HCT116 (cell line): ENCODE data around the gene LIPK. TPM values are rescaled to one million over a fixed set of nuclear protein-coding genes. Genes with fewer than 3 reads are reported as not detected.

ENCODE experiments used
- ATAC-seq: fragments of 200-7000 bp; cut with Tn5 transposase; 2 replicates; pipeline ENCODE4 v1.9.1; 2020; ENCODE audit warnings: mild to moderate bottlenecking, moderate library complexity
- BruUV-seq: library from RNA; stranded (reverse); fragments of 400-500 nt; replicated peaks from 2 replicates; lab custom pipeline; 2021; lab: Mats Ljungman, UMichigan
- CTCF ChIA-PET: fragments of 300-600 bp; sonication (Branson Sonifier 250); formaldehyde crosslinking; loops from one replicate; lab custom pipeline; 2021; ENCODE audit warnings: antibody characterized with exemption; lab: Charles Lee
- POLR2A ChIA-PET: fragments of 300-600, 350-600 bp; sonication (Branson Sonifier 250); formaldehyde crosslinking; loops from one replicate; lab custom pipeline; 2021; ENCODE audit warnings: antibody characterized with exemption; lab: Charles Lee
- RAD21 ChIA-PET, 2 experiments: fragments of 300-600 bp; sonication (Branson Sonifier 250); formaldehyde crosslinking; loops; one replicate each; lab custom pipeline; 2023; ENCODE audit warnings: low total read pairs in 2 of 2; ENCODE audit not compliant: uncharacterized antibody in 2 of 2, unreplicated experiment in 2 of 2, low non-redundant PET in 1 of 2; lab: Charles Lee
- DNase-seq: peaks from one replicate; pipeline ENCODE4 v3.0.0-alpha.2; 2010; ENCODE audit warnings: low read depth, low spot score
- H2AFZ ChIP-seq: fragments of 200-600 bp; shearing (Covaris generic), sonication (generic); 2 replicates; pipeline ENCODE4 v1.6.1; 2017; ENCODE audit warnings: low read depth, mixed run types, mixed read lengths, antibody characterized with exemption, low read length; ENCODE audit not compliant: poor library complexity, severe bottlenecking
- H3K27ac ChIP-seq: 2 replicates; pipeline ENCODE4 v1.5.1; 2012; ENCODE audit warnings: low read depth, low read length
- H3K27me3 ChIP-seq: fragments of 200-600 bp; sonication (generic); 2 replicates; pipeline ENCODE4 v1.6.1; 2016; ENCODE audit warnings: mixed run types, low read length, mixed read lengths; ENCODE audit not compliant: insufficient read depth
- H3K36me3 ChIP-seq, 2 experiments: fragments of 200-500 bp in 1 of 2; fragments of 200-600 bp in 1 of 2; sonication (Bioruptor generic) in 1 of 2; sonication (generic) in 1 of 2; 2 replicates each; pipeline versions ENCODE4 v1.5.1 to v1.6.1; 2014 to 2016; ENCODE audit warnings: low read length in 2 of 2, inconsistent platforms in 1 of 2, mixed read lengths in 1 of 2, mixed run types in 1 of 2; ENCODE audit not compliant: insufficient read depth in 2 of 2, control insufficient read depth in 1 of 2
- H3K4me1 ChIP-seq, 2 experiments: fragments of 200-600 bp in 1 of 2; sonication (generic) in 1 of 2; 2 replicates each; pipeline versions ENCODE4 v1.5.1 to v1.6.1; 2012 to 2017; ENCODE audit warnings: low read length in 2 of 2, inconsistent platforms in 1 of 2, mild to moderate bottlenecking in 1 of 2, mixed read lengths in 1 of 2, mixed run types in 1 of 2, moderate library complexity in 1 of 2; ENCODE audit not compliant: insufficient read depth in 2 of 2, control insufficient read depth in 1 of 2
- H3K4me2 ChIP-seq: fragments of 200-600 bp; sonication (generic); 2 replicates; pipeline ENCODE4 v1.6.1; 2017; ENCODE audit warnings: mixed run types, low read length, mixed read lengths
- H3K4me3 ChIP-seq, 2 experiments: fragments of 200-600 bp in 1 of 2; sonication (generic) in 1 of 2; replicated peaks in 1 of 2; 2 replicates each; pipeline ENCODE4 v1.5.1; 2011 to 2016; ENCODE audit warnings: low read length in 2 of 2, control low read depth in 1 of 2, low read depth in 1 of 2, mild to moderate bottlenecking in 1 of 2, mixed read lengths in 1 of 2, mixed run types in 1 of 2
- H3K79me2 ChIP-seq: fragments of 200-600 bp; sonication (generic); 2 replicates; pipeline ENCODE4 v1.6.1; 2017; ENCODE audit warnings: mild to moderate bottlenecking, mixed run types, low read length, moderate library complexity, mixed read lengths; ENCODE audit not compliant: insufficient read depth
- H3K9ac ChIP-seq: fragments of 200-600 bp; sonication (generic); 2 replicates; pipeline ENCODE4 v1.6.1; 2016; ENCODE audit warnings: low read length, mixed read lengths
- H3K9me2 ChIP-seq: fragments of 200-600 bp; sonication (generic), shearing (Covaris generic); 2 replicates; pipeline ENCODE4 v1.6.1; 2017; ENCODE audit warnings: mixed run types, mild to moderate bottlenecking, moderate library complexity; ENCODE audit not compliant: insufficient read depth
- H3K9me3 ChIP-seq, 2 experiments: fragments of 200-500 bp in 1 of 2; fragments of 200-600 bp in 1 of 2; sonication (Bioruptor generic) in 1 of 2; sonication (generic) in 1 of 2; 2 replicates each; pipeline ENCODE4 v1.6.1; 2014 to 2017; ENCODE audit warnings: low read length in 2 of 2, mixed read lengths in 2 of 2, inconsistent platforms in 1 of 2, low read depth in 1 of 2, mild to moderate bottlenecking in 1 of 2, mixed run types in 1 of 2, moderate library complexity in 1 of 2; ENCODE audit not compliant: control insufficient read depth in 1 of 2, insufficient read depth in 1 of 2
- H4K20me1 ChIP-seq: fragments of 200-600 bp; sonication (generic), shearing (Covaris generic); 2 replicates; pipeline ENCODE4 v1.6.1; 2017; ENCODE audit warnings: mixed run types, mild to moderate bottlenecking, moderate library complexity; ENCODE audit not compliant: insufficient read depth
- EZH2 ChIP-seq: fragments of 200-600 bp; sonication (generic); IDR thresholded peaks from 2 replicates; pipeline ENCODE4 v1.6.1; 2017; ENCODE audit warnings: antibody characterized with exemption, mixed run types
- FOSL1 ChIP-seq: IDR thresholded peaks from 2 replicates; pipeline ENCODE4 v1.6.1; 2012; ENCODE audit warnings: low read depth
- JUND ChIP-seq: IDR thresholded peaks from 2 replicates; pipeline ENCODE4 v1.6.1; 2012
- REST ChIP-seq: IDR thresholded peaks from 2 replicates; pipeline ENCODE4 v1.6.1; 2012; ENCODE audit warnings: low read depth
- SP1 ChIP-seq: IDR thresholded peaks from 2 replicates; pipeline ENCODE4 v1.6.1; 2012; ENCODE audit warnings: low read depth
- intact Hi-C: fragments of 100-400 bp; cut with micrococcal nuclease; formaldehyde crosslinking; loops from 2 replicates; pipeline ENCODE4 v1.10.0; 2022
- total RNA-seq: library from RNA; stranded (reverse); gene quantifications from one replicate; pipeline ENCODE4 v1.2.1, GENCODE V29; 2021; ENCODE audit not compliant: unreplicated experiment

LIPK gene
- total RNA-seq, 1 experiment from 2014 or later = not detected

DNA sequence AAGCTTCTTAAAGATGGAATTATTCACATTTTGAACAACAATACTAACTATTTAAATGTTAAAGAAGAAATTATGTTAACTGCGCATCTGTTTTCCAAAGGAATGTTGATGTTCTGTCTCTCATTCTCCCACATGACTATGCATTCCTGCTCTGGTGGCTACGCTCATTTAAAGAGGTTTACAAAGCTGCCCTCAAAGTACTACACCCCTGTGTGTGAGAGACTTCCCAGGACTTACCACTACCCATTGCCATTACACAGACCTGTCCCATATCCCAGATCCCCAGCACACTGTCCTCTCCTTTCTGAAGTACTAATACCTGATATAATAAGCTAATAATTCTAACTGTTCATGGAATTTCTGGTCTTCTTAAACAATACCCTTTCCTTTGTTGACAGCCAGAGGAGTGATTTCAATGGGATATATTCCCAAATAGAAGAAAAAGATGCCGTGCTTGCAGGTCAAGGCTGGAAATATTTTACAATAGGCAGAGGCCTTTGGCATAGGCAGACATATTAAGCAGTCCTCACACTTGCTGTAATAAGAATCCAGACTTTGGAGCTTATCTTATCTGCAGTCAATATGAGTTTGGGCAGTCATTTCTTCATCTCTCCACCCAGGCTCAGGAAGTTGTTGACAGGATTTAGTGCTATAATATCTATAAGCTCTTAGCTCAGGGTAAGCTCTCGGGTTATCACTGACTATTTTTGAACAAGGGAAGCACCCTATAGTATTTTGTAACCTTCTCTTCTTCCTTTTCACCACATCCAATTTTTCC lies 29.6 kb upstream of the LIPK start:
- Histone ChIP-seq H3K9ac (no peak overlapping the region), H3K79me2 (no peaks in the 10 kb centered on the region), H3K4me1 (peaks cover 0 to 9% of the 10 kb centered on the region in 2 experiments; a peak in 2 of 4 replicates), H3K9me3 (no peaks in the 10 kb centered on the region), H2AFZ (no peak overlapping the region), H3K4me2 (no peak overlapping the region), H4K20me1 (no peaks in the 10 kb centered on the region), H3K36me3 (no peaks in the 10 kb centered on the region), H3K27ac (no peak overlapping the region), H3K27me3 (no peaks in the 10 kb centered on the region), H3K4me3 (no peak overlapping the region)
- ChIA-PET CTCF (interaction anchor here (1.4 kb wide), 1 partner anchor 12 kb away, joined by 5 read pairs; no protein-coding TSS in a partner anchor), POLR2A (no interaction called here), RAD21 (no interaction called here)
- no TSS peak for BruUV-seq
- intact Hi-C loops = no loop called here
- DNase-seq (no peak), ATAC-seq (no peak)
- no peak for TF ChIP-seq EZH2
- TF ChIP-seq SP1 = no peak
- no peak for TF ChIP-seq REST
- no peak for TF ChIP-seq JUND
- TF ChIP-seq, all 23 proteins: peak for 0
- no peaks in the 10 kb centered on the region for H3K9me2 ChIP-seq

DNA sequence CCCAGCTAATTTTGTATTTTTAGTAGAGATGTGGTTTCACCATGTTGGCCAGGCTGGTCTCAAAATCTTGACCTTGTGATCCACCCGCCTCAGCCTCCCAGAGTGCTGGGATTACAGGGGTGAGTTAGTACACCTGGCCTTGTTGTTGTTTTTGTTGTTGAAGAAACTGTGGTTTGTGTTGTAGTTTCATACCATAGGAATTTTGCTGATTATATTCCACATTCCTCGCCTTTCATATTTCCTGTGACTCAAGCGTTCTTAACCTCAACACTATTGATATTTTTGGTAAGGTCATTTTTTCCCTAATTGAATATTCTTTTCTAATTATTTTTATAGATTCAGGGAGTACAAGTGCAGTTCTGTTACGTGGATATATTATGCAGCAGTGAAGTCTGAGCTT lies 25.1 kb upstream of the LIPK start:
- BruUV-seq = no TSS peak
- H3K4me3 ChIP-seq = no peak overlapping the region
- RAD21 ChIA-PET = no interaction called here

More for the DNA sequence above, 25.1 kb upstream of the LIPK start:
- Histone ChIP-seq H3K9ac (no peak overlapping the region), H3K4me2 (peak overlapping the region; percentile 28; the same call in 1 of the 2 replicates)
- DNase-seq = no peak
- no peak for TF ChIP-seq JUND
- TF ChIP-seq FOSL1 = 0 out of 2 replicates have a peak, but pooled peaks have one; percentile 14
- TF ChIP-seq, all 23 proteins: peak for 1
- no peaks in the 10 kb centered on the region for H3K27me3 ChIP-seq
- ChIA-PET CTCF (no interaction called here), POLR2A (no interaction called here)
- ATAC-seq = peak; percentile 54; the same call in 1 of the 2 replicates
- H3K27ac ChIP-seq = no peak overlapping the region
- H3K4me1 ChIP-seq = peaks cover 0 to 9% of the 10 kb centered on the region in 2 experiments; a peak in 2 of 4 replicates
- no peaks in the 10 kb centered on the region for H3K36me3 ChIP-seq
- H4K20me1 ChIP-seq = no peaks in the 10 kb centered on the region
- H3K79me2 ChIP-seq = no peaks in the 10 kb centered on the region
- no peaks in the 10 kb centered on the region for H3K9me3 ChIP-seq
- H3K9me2 ChIP-seq = no peaks in the 10 kb centered on the region
- H2AFZ ChIP-seq = no peak overlapping the region
- intact Hi-C loops = no loop called here
